HCT116 (cell line): ENCODE data around the gene WDR27. TPM values are rescaled to one million over a fixed set of nuclear protein-coding genes. Genes with fewer than 3 reads are reported as not detected.

Experiments
- ATAC-seq: fragments of 200-7000 bp; cut with Tn5 transposase; 2 replicates; pipeline ENCODE4 v1.9.1; 2020; ENCODE audit warnings: mild to moderate bottlenecking, moderate library complexity
- BruUV-seq: library from RNA; stranded (reverse); fragments of 400-500 nt; replicated peaks from 2 replicates; lab custom pipeline; 2021; lab: Mats Ljungman, UMichigan
- CTCF ChIA-PET: fragments of 300-600 bp; sonication (Branson Sonifier 250); formaldehyde crosslinking; loops from one replicate; lab custom pipeline; 2021; ENCODE audit warnings: antibody characterized with exemption; lab: Charles Lee
- POLR2A ChIA-PET: fragments of 300-600, 350-600 bp; sonication (Branson Sonifier 250); formaldehyde crosslinking; loops from one replicate; lab custom pipeline; 2021; ENCODE audit warnings: antibody characterized with exemption; lab: Charles Lee
- RAD21 ChIA-PET, 2 experiments: fragments of 300-600 bp; sonication (Branson Sonifier 250); formaldehyde crosslinking; loops; one replicate each; lab custom pipeline; 2023; ENCODE audit warnings: low total read pairs in 2 of 2; ENCODE audit not compliant: uncharacterized antibody in 2 of 2, unreplicated experiment in 2 of 2, low non-redundant PET in 1 of 2; lab: Charles Lee
- DNase-seq: peaks from one replicate; pipeline ENCODE4 v3.0.0-alpha.2; 2010; ENCODE audit warnings: low read depth, low spot score
- H2AFZ ChIP-seq: fragments of 200-600 bp; shearing (Covaris generic), sonication (generic); 2 replicates; pipeline ENCODE4 v1.6.1; 2017; ENCODE audit warnings: low read depth, mixed run types, mixed read lengths, antibody characterized with exemption, low read length; ENCODE audit not compliant: poor library complexity, severe bottlenecking
- H3K27ac ChIP-seq: 2 replicates; pipeline ENCODE4 v1.5.1; 2012; ENCODE audit warnings: low read depth, low read length
- H3K27me3 ChIP-seq: fragments of 200-600 bp; sonication (generic); 2 replicates; pipeline ENCODE4 v1.6.1; 2016; ENCODE audit warnings: mixed run types, low read length, mixed read lengths; ENCODE audit not compliant: insufficient read depth
- H3K36me3 ChIP-seq, 2 experiments: fragments of 200-500 bp in 1 of 2; fragments of 200-600 bp in 1 of 2; sonication (Bioruptor generic) in 1 of 2; sonication (generic) in 1 of 2; 2 replicates each; pipeline versions ENCODE4 v1.5.1 to v1.6.1; 2014 to 2016; ENCODE audit warnings: low read length in 2 of 2, inconsistent platforms in 1 of 2, mixed read lengths in 1 of 2, mixed run types in 1 of 2; ENCODE audit not compliant: insufficient read depth in 2 of 2, control insufficient read depth in 1 of 2
- H3K4me1 ChIP-seq, 2 experiments: fragments of 200-600 bp in 1 of 2; sonication (generic) in 1 of 2; 2 replicates each; pipeline versions ENCODE4 v1.5.1 to v1.6.1; 2012 to 2017; ENCODE audit warnings: low read length in 2 of 2, inconsistent platforms in 1 of 2, mild to moderate bottlenecking in 1 of 2, mixed read lengths in 1 of 2, mixed run types in 1 of 2, moderate library complexity in 1 of 2; ENCODE audit not compliant: insufficient read depth in 2 of 2, control insufficient read depth in 1 of 2
- H3K4me2 ChIP-seq: fragments of 200-600 bp; sonication (generic); 2 replicates; pipeline ENCODE4 v1.6.1; 2017; ENCODE audit warnings: mixed run types, low read length, mixed read lengths
- H3K4me3 ChIP-seq, 2 experiments: fragments of 200-600 bp in 1 of 2; sonication (generic) in 1 of 2; replicated peaks in 1 of 2; 2 replicates each; pipeline ENCODE4 v1.5.1; 2011 to 2016; ENCODE audit warnings: low read length in 2 of 2, control low read depth in 1 of 2, low read depth in 1 of 2, mild to moderate bottlenecking in 1 of 2, mixed read lengths in 1 of 2, mixed run types in 1 of 2
- H3K79me2 ChIP-seq: fragments of 200-600 bp; sonication (generic); 2 replicates; pipeline ENCODE4 v1.6.1; 2017; ENCODE audit warnings: mild to moderate bottlenecking, mixed run types, low read length, moderate library complexity, mixed read lengths; ENCODE audit not compliant: insufficient read depth
- H3K9ac ChIP-seq: fragments of 200-600 bp; sonication (generic); 2 replicates; pipeline ENCODE4 v1.6.1; 2016; ENCODE audit warnings: low read length, mixed read lengths
- H3K9me2 ChIP-seq: fragments of 200-600 bp; sonication (generic), shearing (Covaris generic); 2 replicates; pipeline ENCODE4 v1.6.1; 2017; ENCODE audit warnings: mixed run types, mild to moderate bottlenecking, moderate library complexity; ENCODE audit not compliant: insufficient read depth
- H3K9me3 ChIP-seq, 2 experiments: fragments of 200-500 bp in 1 of 2; fragments of 200-600 bp in 1 of 2; sonication (Bioruptor generic) in 1 of 2; sonication (generic) in 1 of 2; 2 replicates each; pipeline ENCODE4 v1.6.1; 2014 to 2017; ENCODE audit warnings: low read length in 2 of 2, mixed read lengths in 2 of 2, inconsistent platforms in 1 of 2, low read depth in 1 of 2, mild to moderate bottlenecking in 1 of 2, mixed run types in 1 of 2, moderate library complexity in 1 of 2; ENCODE audit not compliant: control insufficient read depth in 1 of 2, insufficient read depth in 1 of 2
- H4K20me1 ChIP-seq: fragments of 200-600 bp; sonication (generic), shearing (Covaris generic); 2 replicates; pipeline ENCODE4 v1.6.1; 2017; ENCODE audit warnings: mixed run types, mild to moderate bottlenecking, moderate library complexity; ENCODE audit not compliant: insufficient read depth
- ATF3 ChIP-seq: IDR thresholded peaks from 2 replicates; pipeline ENCODE4 v1.6.1; 2012
- CBX3 ChIP-seq: IDR thresholded peaks from 2 replicates; pipeline ENCODE4 v1.6.1; 2012; ENCODE audit warnings: low read depth
- EGR1 ChIP-seq: IDR thresholded peaks from 2 replicates; pipeline ENCODE4 v1.6.1; 2012; ENCODE audit warnings: low read depth
- ELF1 ChIP-seq: IDR thresholded peaks from 2 replicates; pipeline ENCODE4 v1.6.1; 2012; ENCODE audit warnings: low read depth, borderline replicate concordance
- EZH2phosphoT487 ChIP-seq: fragments of 200-600 bp; IDR thresholded peaks from 2 replicates; pipeline ENCODE4 v1.6.1; 2018; ENCODE audit warnings: antibody characterized with exemption, borderline replicate concordance
- FOSL1 ChIP-seq: IDR thresholded peaks from 2 replicates; pipeline ENCODE4 v1.6.1; 2012; ENCODE audit warnings: low read depth
- MAX ChIP-seq: IDR thresholded peaks from 2 replicates; pipeline ENCODE4 v1.6.1; 2012
- POLR2A ChIP-seq: IDR thresholded peaks from 2 replicates; pipeline ENCODE4 v1.7.0; 2011; ENCODE audit warnings: borderline replicate concordance; ENCODE audit not compliant: insufficient read depth, insufficient read length; ENCODE audit errors: extremely low read depth
- POLR2AphosphoS5 ChIP-seq: IDR thresholded peaks from 2 replicates; pipeline ENCODE4 v1.6.1; 2011; ENCODE audit warnings: mild to moderate bottlenecking, low read depth, low read length, moderate library complexity
- RAD21 ChIP-seq: IDR thresholded peaks from 2 replicates; pipeline ENCODE4 v1.6.1; 2012; ENCODE audit warnings: low read depth, mild to moderate bottlenecking
- SIN3A ChIP-seq: IDR thresholded peaks from 2 replicates; pipeline ENCODE4 v1.6.1; 2012; ENCODE audit warnings: low read depth
- SP1 ChIP-seq: IDR thresholded peaks from 2 replicates; pipeline ENCODE4 v1.6.1; 2012; ENCODE audit warnings: low read depth
- SRF ChIP-seq: IDR thresholded peaks from 2 replicates; pipeline ENCODE4 v1.6.1; 2012; ENCODE audit warnings: low read depth
- TCF7L2 ChIP-seq: IDR thresholded peaks from 2 replicates; pipeline ENCODE4 v1.7.0; 2011; ENCODE audit warnings: borderline replicate concordance, inconsistent platforms; ENCODE audit not compliant: insufficient read depth, insufficient read length; ENCODE audit errors: extremely low read depth
- YY1 ChIP-seq: IDR thresholded peaks from 2 replicates; pipeline ENCODE4 v1.6.1; 2011; ENCODE audit warnings: low read length, low read depth, moderate library complexity, mild to moderate bottlenecking; ENCODE audit not compliant: insufficient replicate concordance; ENCODE audit errors: extremely low read depth
- ZBTB33 ChIP-seq: IDR thresholded peaks from 2 replicates; pipeline ENCODE4 v1.6.1; 2011; ENCODE audit warnings: mild to moderate bottlenecking, low read length, moderate library complexity; ENCODE audit not compliant: insufficient replicate concordance; ENCODE audit errors: extremely low read depth
- ZFX ChIP-seq: fragments of 450-650 bp; IDR thresholded peaks from 2 replicates; pipeline ENCODE4 v1.6.1; 2017
- ZNF274 ChIP-seq: fragments of 200-500 bp; sonication (Bioruptor generic); IDR thresholded peaks from 2 replicates; pipeline ENCODE4 v1.6.1; 2014; ENCODE audit warnings: mild to moderate bottlenecking, low read depth, low read length, inconsistent platforms
- intact Hi-C: fragments of 100-400 bp; cut with micrococcal nuclease; formaldehyde crosslinking; loops from 2 replicates; pipeline ENCODE4 v1.10.0; 2022
- total RNA-seq: library from RNA; stranded (reverse); gene quantifications from one replicate; pipeline ENCODE4 v1.2.1, GENCODE V29; 2021; ENCODE audit not compliant: unreplicated experiment
- TF ChIP-seq, protein P1 (sequence below): IDR thresholded peaks from 2 replicates; pipeline ENCODE4 v1.6.1; 2012; ENCODE audit warnings: low read depth
- TF ChIP-seq, protein P2 (sequence below), 3 experiments: fragments of 200-600 bp in 1 of 3; sonication (generic) in 1 of 3; IDR thresholded peaks in 2 of 3; conservative IDR thresholded peaks in 1 of 3; 2 replicates each; pipeline ENCODE4 v1.5.1; 2012 to 2017; ENCODE audit warnings: low read depth in 2 of 3, low read length in 2 of 3, antibody characterized with exemption in 1 of 3, borderline replicate concordance in 1 of 3, control low read depth in 1 of 3, mild to moderate bottlenecking in 1 of 3, mixed read lengths in 1 of 3, mixed run types in 1 of 3, moderate library complexity in 1 of 3; ENCODE audit not compliant: insufficient read depth in 1 of 3

The WDR27 gene
- total RNA-seq, 1 experiment from 2014 or later, result 60.6 TPM

DNA sequence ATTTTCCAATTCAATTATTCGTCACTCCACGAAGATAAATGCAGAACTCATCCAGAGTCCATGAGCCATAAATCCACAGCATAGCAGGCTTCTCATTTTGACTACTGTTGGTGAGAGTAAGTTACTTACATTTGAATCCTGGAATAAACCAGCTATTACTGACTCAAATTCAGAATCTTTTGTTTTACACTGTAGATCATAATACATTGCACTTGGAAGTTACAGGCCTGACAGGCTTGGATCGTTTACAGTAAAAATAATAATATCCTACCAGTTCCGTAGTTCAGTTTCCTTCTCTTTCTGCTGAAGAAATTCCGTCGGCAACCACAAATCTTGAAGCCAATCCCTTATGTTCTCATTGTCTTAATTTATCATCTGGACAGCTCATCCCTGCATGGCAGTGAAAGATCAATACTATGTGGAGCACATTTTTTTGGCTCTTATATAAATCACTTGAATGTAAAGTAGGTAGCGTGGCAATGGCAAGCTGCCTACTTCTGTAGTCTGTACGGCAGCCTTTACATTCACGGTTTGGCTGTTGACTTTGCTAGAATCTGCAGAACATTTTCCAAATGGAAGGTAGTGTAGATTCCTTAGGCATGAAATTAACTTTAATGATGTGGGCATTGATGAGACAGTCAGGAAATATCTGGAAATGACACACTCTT lies 142.9 kb downstream of the WDR27 start:
- Histone ChIP-seq H4K20me1 (no peaks in the 10 kb centered on the region), H3K79me2 (no peaks in the 10 kb centered on the region), H3K4me3 (no peak overlapping the region), H3K36me3 (no peaks in the 10 kb centered on the region), H3K9me3 (no peaks in the 10 kb centered on the region), H3K4me1 (no peaks in the 10 kb centered on the region), H3K9ac (no peak overlapping the region), H2AFZ (no peak overlapping the region), H3K9me2 (no peaks in the 10 kb centered on the region), H3K27ac (no peak overlapping the region), H3K27me3 (no peaks in the 10 kb centered on the region), H3K4me2 (no peak overlapping the region)
- CTCF ChIA-PET, result no interaction called here
- ATAC-seq, result no peak
- POLR2A ChIA-PET, result no interaction called here
- TF ChIP-seq MAX (no peak), ZFX (no peak), SP1 (no peak), FOSL1 (no peak), ZNF274 (no peak), SRF (no peak), EGR1 (no peak), TCF7L2 (no peak), EZH2phosphoT487 (no peak), ZBTB33 (no peak), SIN3A (no peak), RAD21 (no peak), POLR2A (no peak), POLR2AphosphoS5 (no peak), ATF3 (no peak), YY1 (no peak), CBX3 (no peak), ELF1 (no peak)
- TF ChIP-seq, protein P1, sequence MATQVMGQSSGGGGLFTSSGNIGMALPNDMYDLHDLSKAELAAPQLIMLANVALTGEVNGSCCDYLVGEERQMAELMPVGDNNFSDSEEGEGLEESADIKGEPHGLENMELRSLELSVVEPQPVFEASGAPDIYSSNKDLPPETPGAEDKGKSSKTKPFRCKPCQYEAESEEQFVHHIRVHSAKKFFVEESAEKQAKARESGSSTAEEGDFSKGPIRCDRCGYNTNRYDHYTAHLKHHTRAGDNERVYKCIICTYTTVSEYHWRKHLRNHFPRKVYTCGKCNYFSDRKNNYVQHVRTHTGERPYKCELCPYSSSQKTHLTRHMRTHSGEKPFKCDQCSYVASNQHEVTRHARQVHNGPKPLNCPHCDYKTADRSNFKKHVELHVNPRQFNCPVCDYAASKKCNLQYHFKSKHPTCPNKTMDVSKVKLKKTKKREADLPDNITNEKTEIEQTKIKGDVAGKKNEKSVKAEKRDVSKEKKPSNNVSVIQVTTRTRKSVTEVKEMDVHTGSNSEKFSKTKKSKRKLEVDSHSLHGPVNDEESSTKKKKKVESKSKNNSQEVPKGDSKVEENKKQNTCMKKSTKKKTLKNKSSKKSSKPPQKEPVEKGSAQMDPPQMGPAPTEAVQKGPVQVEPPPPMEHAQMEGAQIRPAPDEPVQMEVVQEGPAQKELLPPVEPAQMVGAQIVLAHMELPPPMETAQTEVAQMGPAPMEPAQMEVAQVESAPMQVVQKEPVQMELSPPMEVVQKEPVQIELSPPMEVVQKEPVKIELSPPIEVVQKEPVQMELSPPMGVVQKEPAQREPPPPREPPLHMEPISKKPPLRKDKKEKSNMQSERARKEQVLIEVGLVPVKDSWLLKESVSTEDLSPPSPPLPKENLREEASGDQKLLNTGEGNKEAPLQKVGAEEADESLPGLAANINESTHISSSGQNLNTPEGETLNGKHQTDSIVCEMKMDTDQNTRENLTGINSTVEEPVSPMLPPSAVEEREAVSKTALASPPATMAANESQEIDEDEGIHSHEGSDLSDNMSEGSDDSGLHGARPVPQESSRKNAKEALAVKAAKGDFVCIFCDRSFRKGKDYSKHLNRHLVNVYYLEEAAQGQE, result no peak
- TF ChIP-seq, protein P2, sequence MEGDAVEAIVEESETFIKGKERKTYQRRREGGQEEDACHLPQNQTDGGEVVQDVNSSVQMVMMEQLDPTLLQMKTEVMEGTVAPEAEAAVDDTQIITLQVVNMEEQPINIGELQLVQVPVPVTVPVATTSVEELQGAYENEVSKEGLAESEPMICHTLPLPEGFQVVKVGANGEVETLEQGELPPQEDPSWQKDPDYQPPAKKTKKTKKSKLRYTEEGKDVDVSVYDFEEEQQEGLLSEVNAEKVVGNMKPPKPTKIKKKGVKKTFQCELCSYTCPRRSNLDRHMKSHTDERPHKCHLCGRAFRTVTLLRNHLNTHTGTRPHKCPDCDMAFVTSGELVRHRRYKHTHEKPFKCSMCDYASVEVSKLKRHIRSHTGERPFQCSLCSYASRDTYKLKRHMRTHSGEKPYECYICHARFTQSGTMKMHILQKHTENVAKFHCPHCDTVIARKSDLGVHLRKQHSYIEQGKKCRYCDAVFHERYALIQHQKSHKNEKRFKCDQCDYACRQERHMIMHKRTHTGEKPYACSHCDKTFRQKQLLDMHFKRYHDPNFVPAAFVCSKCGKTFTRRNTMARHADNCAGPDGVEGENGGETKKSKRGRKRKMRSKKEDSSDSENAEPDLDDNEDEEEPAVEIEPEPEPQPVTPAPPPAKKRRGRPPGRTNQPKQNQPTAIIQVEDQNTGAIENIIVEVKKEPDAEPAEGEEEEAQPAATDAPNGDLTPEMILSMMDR (IDR thresholded peaks at IDR 0.05 in 2 of 3, conservative IDR thresholded peaks at IDR 0.05 in 1 of 3; ENCODE audit: borderline replicate concordance in 1 of 3, insufficient read depth in 1 of 3, low read depth in 2 of 3, low read length in 2 of 3), result no peak
- DNase-seq, result no peak
- RAD21 ChIA-PET, result no interaction called here
- intact Hi-C loops, result no loop called here
- BruUV-seq, result no TSS peak
